Mammary epithelial cell (primary cell): ENCODE results near the gene XKR3.

Source experiments
- CTCF ChIP-seq, 2 donors: IDR thresholded peaks in 1 of 2; conservative IDR thresholded peaks in 1 of 2; 2 replicates each; pipeline ENCODE4 v1.5.1; 2011 to 2012; ENCODE audit warnings: inconsistent platforms in 2 of 2, low read length in 2 of 2, mild to moderate bottlenecking in 2 of 2, control low read depth in 1 of 2, low read depth in 1 of 2; ENCODE audit not compliant: insufficient read depth in 1 of 2; ENCODE audit errors: extremely low read depth in 1 of 2
- EZH2 ChIP-seq: IDR thresholded peaks from 2 replicates; pipeline ENCODE4 v1.6.1; 2012; ENCODE audit warnings: low read length, inconsistent platforms, borderline replicate concordance

- TF ChIP-seq CTCF (conservative IDR thresholded peaks at IDR 0.05 in 1 of 2, IDR thresholded peaks at IDR 0.05 in 1 of 2; ENCODE audit: extremely low read depth in 1 of 2, insufficient read depth in 1 of 2, low read depth in 1 of 2, low read length in 2 of 2) = no peak
- no peak for TF ChIP-seq EZH2
These were observed 18.8 kb downstream of the XKR3 start for GRCh38 chr22:16806401-16806800.
